ENCODE data around the gene CDH13. TPM values are rescaled to one million over a fixed set of nuclear protein-coding genes. Genes with fewer than 3 reads are reported as not detected.

The CDH13 gene
- total and polyA plus RNA-seq, 2 experiments from 2014 or later, result 1.6 to 4.4 TPM

- H3K36me3 Mint-ChIP-seq (ENCODE audit: low read depth), result no peaks in the 10 kb centered on the region
- H3K4me1 Mint-ChIP-seq, result peaks cover 6% of the 10 kb centered on the region; the same call in 2 of the 3 replicates
- no peak for ATAC-seq
- Histone ChIP-seq H3K27ac (ENCODE audit: low read depth) (no peak overlapping the region), H3K79me2 (replicated peaks; ENCODE audit: insufficient read depth) (no peaks in the 10 kb centered on the region), H3K9me2 (ENCODE audit: insufficient read depth) (peaks cover 6% of the 10 kb centered on the region; the same call in 1 of the 2 replicates), H3K27me3 (ENCODE audit: insufficient read depth) (no peaks in the 10 kb centered on the region), H4K20me1 (replicated peaks; ENCODE audit: insufficient read depth) (no peaks in the 10 kb centered on the region), H3F3A (replicated peaks; ENCODE audit: low read depth) (no peaks in the 10 kb centered on the region), H3K4me3 (no peak overlapping the region), H2AFZ (no peak overlapping the region), H3K36me3 (ENCODE audit: insufficient read depth) (no peaks in the 10 kb centered on the region), H3K4me1 (ENCODE audit: insufficient read depth) (no peaks in the 10 kb centered on the region), H3K4me2 (no peak overlapping the region)
- no peaks in the 10 kb centered on the region for H3K27me3 Mint-ChIP-seq (ENCODE audit: insufficient read depth, low read depth, poor library complexity)
- DNase-seq (ENCODE audit: low spot score), result no peak
- H3K27ac Mint-ChIP-seq, result no peak overlapping the region
- no peak for TF ChIP-seq ZNF331 (CRISPR knock-in tag; IDR thresholded peaks at IDR 0.05; ENCODE audit: low read depth)
- TF ChIP-seq, protein P1, sequence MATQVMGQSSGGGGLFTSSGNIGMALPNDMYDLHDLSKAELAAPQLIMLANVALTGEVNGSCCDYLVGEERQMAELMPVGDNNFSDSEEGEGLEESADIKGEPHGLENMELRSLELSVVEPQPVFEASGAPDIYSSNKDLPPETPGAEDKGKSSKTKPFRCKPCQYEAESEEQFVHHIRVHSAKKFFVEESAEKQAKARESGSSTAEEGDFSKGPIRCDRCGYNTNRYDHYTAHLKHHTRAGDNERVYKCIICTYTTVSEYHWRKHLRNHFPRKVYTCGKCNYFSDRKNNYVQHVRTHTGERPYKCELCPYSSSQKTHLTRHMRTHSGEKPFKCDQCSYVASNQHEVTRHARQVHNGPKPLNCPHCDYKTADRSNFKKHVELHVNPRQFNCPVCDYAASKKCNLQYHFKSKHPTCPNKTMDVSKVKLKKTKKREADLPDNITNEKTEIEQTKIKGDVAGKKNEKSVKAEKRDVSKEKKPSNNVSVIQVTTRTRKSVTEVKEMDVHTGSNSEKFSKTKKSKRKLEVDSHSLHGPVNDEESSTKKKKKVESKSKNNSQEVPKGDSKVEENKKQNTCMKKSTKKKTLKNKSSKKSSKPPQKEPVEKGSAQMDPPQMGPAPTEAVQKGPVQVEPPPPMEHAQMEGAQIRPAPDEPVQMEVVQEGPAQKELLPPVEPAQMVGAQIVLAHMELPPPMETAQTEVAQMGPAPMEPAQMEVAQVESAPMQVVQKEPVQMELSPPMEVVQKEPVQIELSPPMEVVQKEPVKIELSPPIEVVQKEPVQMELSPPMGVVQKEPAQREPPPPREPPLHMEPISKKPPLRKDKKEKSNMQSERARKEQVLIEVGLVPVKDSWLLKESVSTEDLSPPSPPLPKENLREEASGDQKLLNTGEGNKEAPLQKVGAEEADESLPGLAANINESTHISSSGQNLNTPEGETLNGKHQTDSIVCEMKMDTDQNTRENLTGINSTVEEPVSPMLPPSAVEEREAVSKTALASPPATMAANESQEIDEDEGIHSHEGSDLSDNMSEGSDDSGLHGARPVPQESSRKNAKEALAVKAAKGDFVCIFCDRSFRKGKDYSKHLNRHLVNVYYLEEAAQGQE (IDR thresholded peaks at IDR 0.05; ENCODE audit: unreplicated experiment), result no peak
- TF ChIP-seq, protein P2, sequence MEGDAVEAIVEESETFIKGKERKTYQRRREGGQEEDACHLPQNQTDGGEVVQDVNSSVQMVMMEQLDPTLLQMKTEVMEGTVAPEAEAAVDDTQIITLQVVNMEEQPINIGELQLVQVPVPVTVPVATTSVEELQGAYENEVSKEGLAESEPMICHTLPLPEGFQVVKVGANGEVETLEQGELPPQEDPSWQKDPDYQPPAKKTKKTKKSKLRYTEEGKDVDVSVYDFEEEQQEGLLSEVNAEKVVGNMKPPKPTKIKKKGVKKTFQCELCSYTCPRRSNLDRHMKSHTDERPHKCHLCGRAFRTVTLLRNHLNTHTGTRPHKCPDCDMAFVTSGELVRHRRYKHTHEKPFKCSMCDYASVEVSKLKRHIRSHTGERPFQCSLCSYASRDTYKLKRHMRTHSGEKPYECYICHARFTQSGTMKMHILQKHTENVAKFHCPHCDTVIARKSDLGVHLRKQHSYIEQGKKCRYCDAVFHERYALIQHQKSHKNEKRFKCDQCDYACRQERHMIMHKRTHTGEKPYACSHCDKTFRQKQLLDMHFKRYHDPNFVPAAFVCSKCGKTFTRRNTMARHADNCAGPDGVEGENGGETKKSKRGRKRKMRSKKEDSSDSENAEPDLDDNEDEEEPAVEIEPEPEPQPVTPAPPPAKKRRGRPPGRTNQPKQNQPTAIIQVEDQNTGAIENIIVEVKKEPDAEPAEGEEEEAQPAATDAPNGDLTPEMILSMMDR (conservative IDR thresholded peaks at IDR 0.05; ENCODE audit: low read depth in 2 of 2), result no peak
- TF ChIP-seq ZNF114 (CRISPR knock-in tag; IDR thresholded peaks at IDR 0.05), result no peak
- TF ChIP-seq STAT1 (IDR thresholded peaks at IDR 0.05; ENCODE audit: unreplicated experiment), result no peak
- H3K4me3 Mint-ChIP-seq, result no peak overlapping the region
- no peaks in the 10 kb centered on the region; the same call in 2 of the 3 replicates for H3K9me3 Mint-ChIP-seq
Observed at GRCh38 chr16:82852388-82853008, 225.7 kb downstream of the CDH13 start.

- Histone ChIP-seq H3K4me2 (no peak overlapping the region), H3K36me3 (ENCODE audit: insufficient read depth) (no peaks in the 10 kb centered on the region), H3K4me3 (no peak overlapping the region), H2AFZ (no peak overlapping the region), H3K9me2 (ENCODE audit: insufficient read depth) (peaks cover 6% of the 10 kb centered on the region; the same call in 1 of the 2 replicates), H4K20me1 (replicated peaks; ENCODE audit: insufficient read depth) (no peaks in the 10 kb centered on the region), H3F3A (replicated peaks; ENCODE audit: low read depth) (no peaks in the 10 kb centered on the region), H3K4me1 (ENCODE audit: insufficient read depth) (no peaks in the 10 kb centered on the region), H3K27ac (ENCODE audit: low read depth) (no peak overlapping the region), H3K27me3 (ENCODE audit: insufficient read depth) (no peaks in the 10 kb centered on the region), H3K79me2 (replicated peaks; ENCODE audit: insufficient read depth) (no peaks in the 10 kb centered on the region)
- Mint-ChIP-seq H3K4me1 (no peaks in the 10 kb centered on the region), H3K9me3 (no peaks in the 10 kb centered on the region), H3K27ac (no peak overlapping the region), H3K36me3 (ENCODE audit: low read depth) (no peaks in the 10 kb centered on the region), H3K4me3 (no peak overlapping the region), H3K27me3 (ENCODE audit: insufficient read depth, low read depth, poor library complexity) (no peaks in the 10 kb centered on the region)
- DNase-seq (ENCODE audit: low spot score) (no peak), ATAC-seq (no peak)
- TF ChIP-seq POLR2AphosphoS5 (IDR thresholded peaks at IDR 0.05; ENCODE audit: low read depth) (no peak), CREB1 (CRISPR knock-in tag; IDR thresholded peaks at IDR 0.05; ENCODE audit: low read depth) (no peak), NANOG (IDR thresholded peaks at IDR 0.05; ENCODE audit: borderline replicate concordance) (no peak), ZNF114 (CRISPR knock-in tag; IDR thresholded peaks at IDR 0.05) (no peak), EZH2phosphoT487 (IDR thresholded peaks at IDR 0.05; ENCODE audit: unreplicated experiment) (no peak), ZNF331 (CRISPR knock-in tag; IDR thresholded peaks at IDR 0.05; ENCODE audit: low read depth) (no peak)
- TF ChIP-seq, protein P1 (IDR thresholded peaks at IDR 0.05; ENCODE audit: unreplicated experiment), result no peak
Observed at GRCh38 chr16:82855471-82855870, 228.7 kb downstream of the CDH13 start.

All from GM23338 (cell line).